ENCODE data around the gene CES1. TPM values are rescaled to one million over a fixed set of nuclear protein-coding genes. Genes with fewer than 3 reads are reported as not detected.
"Not testable (repeated sequence)": the region's sequence is repeated elsewhere in the genome, so short reads cannot be mapped to it uniquely, and the experiment has no call there.

CES1 gene
- total RNA-seq, 1 donor from 2014 or later, result 2.9 TPM

DNA sequence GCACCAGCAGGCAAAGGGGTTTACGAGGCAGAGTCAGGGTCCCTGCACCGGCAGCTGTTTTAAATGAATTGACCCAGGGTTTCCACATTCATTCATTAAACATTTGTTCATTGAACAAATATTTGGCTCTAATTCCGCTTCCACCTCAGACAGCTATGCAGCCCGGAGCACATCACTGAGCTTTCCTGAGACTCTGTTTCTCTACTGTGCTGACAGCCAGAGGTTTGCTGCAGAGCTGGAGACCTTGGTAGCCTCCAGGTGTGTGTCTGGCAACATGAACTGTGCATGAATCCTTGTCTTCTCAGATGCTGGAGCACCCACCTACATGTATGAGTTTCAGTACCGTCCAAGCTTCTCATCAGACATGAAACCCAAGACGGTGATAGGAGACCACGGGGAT is 42.7 kb downstream of the CES1 start:
- not testable (repeated sequence) for DNase-seq

DNA sequence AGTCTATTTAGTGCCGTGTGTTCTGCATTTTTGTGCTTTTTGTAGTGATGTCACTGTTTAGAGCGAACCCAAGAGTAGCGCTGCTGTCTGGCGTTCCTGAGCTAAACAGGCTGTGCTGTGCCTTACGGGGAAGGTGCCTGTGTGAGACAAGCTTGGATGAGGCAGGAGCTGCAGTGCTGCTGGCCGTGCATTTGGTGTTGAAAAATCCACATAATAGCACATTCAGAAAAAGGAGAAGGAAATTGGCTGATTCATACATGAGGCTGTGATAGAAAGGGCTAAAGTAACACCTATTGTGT is 50.2 kb downstream of the CES1 start:
- DNase-seq, result not testable (repeated sequence)

GRCh38 chr16:55782091-55782792 is 50.7 kb downstream of the CES1 start:
- DNase-seq, result not testable (repeated sequence)

DNA sequence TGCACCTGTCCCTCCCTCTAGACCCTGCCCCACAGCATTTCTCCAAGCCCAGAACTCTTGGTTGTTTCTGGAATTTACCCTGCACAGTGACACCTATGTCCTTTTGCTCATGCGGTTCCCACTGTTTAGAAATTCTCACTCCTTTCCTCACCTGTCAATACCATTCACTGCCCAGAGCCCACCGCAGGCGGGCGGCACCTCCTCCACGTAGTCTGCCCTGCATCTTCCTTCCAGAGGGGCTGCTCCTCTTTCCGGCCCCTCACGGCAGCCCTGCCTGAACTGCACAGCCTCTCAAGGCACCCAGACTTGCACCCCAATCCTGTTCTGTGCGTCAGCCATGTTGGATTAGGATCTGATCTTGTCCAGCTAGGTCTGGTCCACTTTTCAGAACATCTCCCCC is 51.4 kb downstream of the CES1 start:
- not testable (repeated sequence) for DNase-seq

GRCh38 chr16:55780095-55780407 is 52.8 kb downstream of the CES1 start:
- DNase-seq, result not testable (repeated sequence)

- DNase-seq, result no peak
Observed at GRCh38 chr16:55779402-55780094, 53.3 kb downstream of the CES1 start.

GRCh38 chr16:55778757-55779156 is 54.1 kb downstream of the CES1 start:
- DNase-seq, result no peak

- no peak for DNase-seq
Observed at GRCh38 chr16:55775857-55776256, 57.0 kb downstream of the CES1 start.

- DNase-seq, result no peak
Observed at GRCh38 chr16:55773859-55774549, 58.9 kb downstream of the CES1 start.

DNA sequence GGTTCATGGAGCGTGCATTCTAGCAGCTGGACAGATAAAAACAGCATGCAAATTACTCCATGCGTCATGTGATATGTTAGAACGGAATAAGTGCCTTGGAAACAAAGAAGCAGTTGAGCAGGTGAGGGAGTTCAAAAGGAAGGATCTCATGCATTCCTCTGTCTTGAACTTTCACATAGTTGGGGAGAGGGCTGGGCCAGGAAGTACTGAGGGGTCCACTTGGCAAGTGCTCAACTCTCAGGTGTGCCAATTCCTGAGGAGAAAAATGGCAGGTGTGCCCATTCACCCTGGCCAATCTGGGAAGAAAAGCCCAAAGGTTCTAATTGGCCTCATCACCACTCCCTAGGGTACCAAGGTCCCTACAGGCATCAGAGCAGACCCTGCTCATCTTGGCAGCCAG is 67.7 kb downstream of the CES1 start:
- DNase-seq, result no peak

DNA sequence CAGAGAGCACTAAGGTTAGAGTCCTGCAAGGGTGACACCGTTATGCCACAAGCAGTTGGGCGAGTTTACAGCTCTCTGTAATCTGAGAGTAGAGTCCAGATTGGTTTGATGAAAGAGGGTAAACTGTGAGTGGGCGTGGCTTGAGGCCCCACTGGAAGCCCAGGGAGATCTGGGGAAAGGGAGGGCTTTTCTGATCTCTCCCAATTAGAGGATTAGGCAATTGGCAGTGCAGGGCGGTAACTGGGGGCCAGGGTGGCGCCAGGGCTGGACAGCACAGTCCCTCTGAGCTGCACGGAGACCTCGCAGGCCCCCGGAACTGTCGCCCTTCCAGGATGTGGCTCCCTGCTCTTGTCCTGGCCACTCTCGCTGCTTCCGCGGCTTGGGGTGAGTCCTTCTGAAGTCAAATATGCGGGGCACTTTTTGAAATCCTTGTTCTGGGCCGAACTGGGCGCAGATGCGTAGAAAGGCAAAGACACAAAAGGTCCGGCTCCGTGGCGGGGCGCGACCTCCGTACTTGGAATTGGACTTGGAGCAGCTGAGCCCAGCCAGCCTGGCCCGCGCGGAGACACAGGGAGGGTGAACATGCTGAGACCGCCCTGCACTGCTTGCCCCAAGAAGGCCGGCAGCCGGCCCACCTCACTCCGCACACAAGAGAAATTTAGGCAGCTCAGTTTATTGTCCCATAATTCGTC is 72.4 kb downstream of the CES1 start:
- DNase-seq, result no peak

DNA sequence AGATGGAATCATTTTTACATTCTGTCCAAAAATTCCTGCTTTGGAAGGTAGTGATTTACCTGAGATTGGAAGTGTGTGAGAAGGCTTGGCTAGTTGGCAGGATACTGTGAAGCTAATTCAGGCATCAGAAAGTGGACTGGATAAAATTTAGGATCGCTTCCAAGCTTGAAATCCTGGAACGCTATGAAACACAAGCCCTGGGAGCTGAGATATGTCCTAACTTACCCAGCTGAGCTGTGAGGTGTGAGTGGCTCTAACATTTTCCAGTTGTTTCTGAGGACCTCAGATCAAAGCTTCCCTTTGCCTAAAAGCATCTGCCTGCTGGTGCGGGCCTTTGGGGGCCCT is 73.0 kb downstream of the CES1 start:
- not testable (repeated sequence) for DNase-seq

- not testable (repeated sequence) for DNase-seq
Observed at GRCh38 chr16:55757595-55758527, 75.0 kb downstream of the CES1 start.

DNA sequence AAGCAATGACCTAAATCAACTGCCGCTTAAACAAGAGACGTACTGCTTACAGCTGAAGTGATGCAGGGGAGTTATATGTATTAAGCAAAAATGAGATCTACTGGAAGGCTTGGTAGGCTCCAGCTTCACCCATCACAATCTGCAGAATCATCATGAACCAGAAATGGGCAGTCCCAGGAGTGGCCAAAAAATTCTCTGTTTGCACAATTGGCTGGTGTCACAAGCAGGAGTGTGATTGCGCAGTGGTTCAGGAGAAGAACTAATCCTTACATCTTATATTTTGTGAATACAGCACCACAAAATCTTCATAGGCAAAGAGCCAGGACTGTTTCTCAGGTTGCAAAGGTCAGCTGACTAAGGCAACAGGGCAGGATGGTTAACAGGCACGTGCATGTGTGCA is 75.9 kb downstream of the CES1 start:
- DNase-seq, result no peak

DNA sequence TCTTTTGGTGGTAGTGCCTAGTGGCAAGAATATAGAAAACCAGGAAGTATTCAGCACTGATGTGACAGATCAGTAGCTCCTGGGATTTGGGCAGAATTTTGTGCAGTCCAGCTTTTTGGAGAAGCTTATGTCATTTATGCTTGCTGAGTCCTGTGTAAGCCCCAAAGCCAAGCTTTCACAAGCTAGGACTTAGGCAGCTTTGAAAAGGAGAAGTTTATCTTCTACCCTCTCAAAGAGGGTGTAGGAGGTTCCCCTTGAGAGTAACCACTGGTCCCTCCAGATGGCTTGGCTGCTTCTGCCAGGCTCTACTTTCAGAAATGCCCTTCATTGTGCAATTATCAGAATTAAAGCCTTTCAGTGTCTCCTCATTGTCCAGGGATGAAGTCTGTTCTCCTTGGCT is 78.8 kb downstream of the CES1 start:
- no peak for DNase-seq

- DNase-seq, result not testable (repeated sequence)
Observed at GRCh38 chr16:55753145-55753631, 79.7 kb downstream of the CES1 start.

Other genes starting within 250 kb of the CES1 start
- gene SLC6A2, start 177.1 kb downstream of the CES1 start, total RNA-seq, result 4.1 TPM
- gene CES5A, start 42.3 kb upstream of the CES1 start, total RNA-seq, result not detected

Measured in skin of body (tissue), 2 donors.